ENCODE results near the gene ANO2.

The ANO2 gene

DNA sequence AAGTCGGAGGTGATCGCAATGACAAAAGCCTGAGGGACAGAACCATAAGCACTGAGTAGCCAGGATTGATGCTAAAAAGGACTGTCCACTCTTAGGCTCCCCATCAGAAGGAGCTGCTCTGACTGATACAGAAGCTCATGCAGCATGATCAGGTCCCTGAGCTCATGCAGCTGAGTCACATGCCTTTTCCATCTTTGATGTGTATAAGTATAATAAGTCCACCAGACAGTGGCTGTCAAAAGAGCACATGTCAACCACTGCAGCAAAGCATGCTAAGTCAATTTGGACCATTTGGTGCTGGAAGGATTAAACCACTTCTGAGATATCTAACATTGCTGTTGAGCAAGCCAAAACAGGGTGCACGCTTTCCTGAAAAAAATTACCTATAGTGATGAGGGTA lies 369.1 kb downstream of the ANO2 start:
- no peak for DNase-seq (ENCODE audit: extremely low spot score, insufficient read length, low read depth)
- no peak for FAIRE-seq

DNA sequence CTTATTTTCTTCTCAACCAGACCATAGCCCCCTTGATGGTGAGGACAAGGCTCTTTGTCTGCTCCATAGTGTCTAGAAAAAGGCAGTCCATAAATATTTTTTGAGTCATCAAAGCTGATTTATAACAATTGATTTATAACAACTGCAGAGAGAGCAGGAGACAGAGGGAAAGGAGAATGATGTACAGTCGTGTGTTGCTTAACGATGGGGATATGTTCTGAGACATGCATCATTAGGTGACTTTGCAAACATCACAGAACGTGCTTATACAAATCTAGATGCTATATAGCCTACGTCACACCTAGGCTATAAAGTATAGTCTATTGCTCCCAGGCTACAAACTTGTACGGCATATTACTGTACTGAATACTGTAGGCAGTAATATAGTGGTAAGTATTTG lies 369.8 kb downstream of the ANO2 start:
- DNase-seq (ENCODE audit: extremely low spot score, insufficient read length, low read depth) (no peak), FAIRE-seq (no peak)

DNA sequence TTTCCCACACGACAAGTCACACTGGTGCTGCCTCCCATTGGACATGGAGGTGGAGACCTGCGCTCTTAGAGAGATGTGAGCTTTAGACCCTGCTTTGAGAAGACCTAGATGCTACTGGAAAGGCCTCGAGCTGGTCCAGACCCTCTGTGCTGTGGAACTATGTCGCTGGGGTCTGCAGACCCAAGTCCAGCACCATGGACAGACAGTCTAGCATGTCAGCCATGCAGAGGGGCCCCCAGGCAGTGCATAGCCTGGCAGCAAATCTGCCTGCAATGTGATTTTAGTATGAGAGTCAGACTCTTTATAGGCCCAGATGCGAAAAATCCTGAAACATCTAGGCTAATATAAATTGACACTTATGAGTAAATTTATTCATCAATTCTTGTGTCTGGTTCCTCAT lies 371.7 kb downstream of the ANO2 start:
- DNase-seq (ENCODE audit: extremely low spot score, insufficient read length, low read depth) (no peak), FAIRE-seq (no peak)

DNA sequence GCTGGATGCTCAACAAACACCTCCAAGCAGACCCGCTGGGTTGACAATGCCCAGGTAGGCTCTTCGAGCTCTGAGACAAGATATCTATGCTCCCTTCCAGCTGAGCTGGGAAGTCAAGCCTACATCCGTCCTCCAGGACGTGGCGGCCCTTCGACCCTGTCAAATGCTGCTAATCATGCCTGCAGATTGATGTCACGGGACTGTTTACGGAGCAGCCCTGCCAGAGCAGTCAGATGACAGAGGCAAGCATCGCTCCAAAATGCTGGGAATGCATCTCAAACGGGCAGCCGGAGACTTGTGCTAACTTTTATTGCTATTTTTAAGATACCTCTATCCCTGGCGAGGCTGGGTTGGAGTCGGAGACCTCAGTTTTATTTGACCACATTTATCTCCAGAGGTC lies 373.9 kb downstream of the ANO2 start:
- FAIRE-seq: no peak
- DNase-seq (ENCODE audit: extremely low spot score, insufficient read length, low read depth): no peak

GRCh38 chr12:5570416-5570815 lies 374.6 kb downstream of the ANO2 start:
- DNase-seq (ENCODE audit: extremely low spot score, insufficient read length, low read depth) (no peak), FAIRE-seq (no peak)

DNA sequence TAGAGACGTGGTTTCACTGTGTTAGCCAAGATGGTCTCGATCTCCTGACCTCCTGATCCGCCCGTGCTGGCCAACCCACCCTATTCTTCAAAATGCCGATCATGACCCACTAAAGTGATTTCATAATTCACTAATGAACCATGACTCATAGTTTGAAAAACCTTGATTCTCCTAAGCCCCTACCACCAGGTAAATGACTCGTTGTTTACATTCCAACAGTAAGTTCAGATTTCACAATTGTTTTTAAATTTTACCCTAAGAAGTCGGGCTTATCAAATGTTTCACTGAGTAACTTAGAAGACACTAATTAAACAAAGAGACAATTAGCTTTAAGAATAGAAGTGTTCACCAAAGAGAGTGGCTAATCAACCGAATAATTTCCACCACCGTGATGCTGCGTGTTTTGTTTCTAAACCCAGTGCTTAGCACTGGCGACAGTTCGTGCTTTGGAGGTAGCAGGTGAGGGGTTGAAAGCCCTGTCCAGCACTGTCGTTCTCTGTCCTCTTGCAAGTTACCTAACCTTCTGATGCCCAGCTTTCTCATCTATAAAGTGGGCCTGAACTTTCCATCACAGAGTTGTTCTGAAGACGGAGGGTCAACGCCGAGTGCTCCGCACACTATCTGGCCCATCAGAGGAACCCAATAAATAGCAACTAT lies 376.6 kb downstream of the ANO2 start:
- FAIRE-seq: no peak

DNA sequence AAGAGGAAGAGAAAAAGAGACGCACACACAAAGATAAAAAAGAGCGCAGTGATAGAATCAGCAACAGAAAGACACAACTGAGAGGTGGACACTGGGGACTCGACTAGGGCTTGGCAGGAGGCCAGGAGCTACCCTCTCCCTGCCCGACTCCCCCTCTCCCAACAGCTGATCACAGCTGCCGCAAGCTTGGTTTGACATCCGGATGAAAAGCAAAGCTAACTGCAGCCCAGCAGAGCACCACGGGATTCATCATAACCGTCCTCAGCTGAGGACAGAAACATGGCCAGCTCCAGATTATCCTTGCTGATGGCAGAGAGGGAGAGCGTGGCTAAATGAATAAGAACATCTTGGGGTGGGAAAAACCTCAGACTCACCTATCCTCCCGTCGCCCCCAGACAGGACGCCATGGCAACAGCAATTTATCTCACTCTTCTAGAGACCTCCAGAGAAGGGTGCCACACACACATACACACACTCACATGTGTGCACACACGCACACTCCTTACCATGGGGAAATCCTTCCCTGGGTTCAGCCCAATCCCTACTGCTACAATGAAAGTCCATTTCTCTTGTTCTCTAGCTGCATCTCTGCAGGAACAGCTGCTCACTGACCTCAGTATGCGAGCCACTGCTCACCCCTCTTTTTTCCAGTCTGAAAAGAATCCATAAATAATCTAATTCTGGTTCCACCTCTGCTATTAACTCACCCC lies 377.9 kb downstream of the ANO2 start:
- no peak for FAIRE-seq
- DNase-seq (ENCODE audit: extremely low spot score, insufficient read length, low read depth): no peak

More for the DNA sequence above, 376.6 kb downstream of the ANO2 start:
- DNase-seq (ENCODE audit: extremely low spot score, insufficient read length, low read depth): no peak

GRCh38 chr12:5565933-5566599 lies 379.0 kb downstream of the ANO2 start:
- no peak for DNase-seq (ENCODE audit: extremely low spot score, insufficient read length, low read depth)
- FAIRE-seq: no peak

- DNase-seq (ENCODE audit: extremely low spot score, insufficient read length, low read depth) (no peak), FAIRE-seq (no peak)
Measured at GRCh38 chr12:5562581-5562980, 382.5 kb downstream of the ANO2 start.

- FAIRE-seq (no peak), DNase-seq (ENCODE audit: extremely low spot score, insufficient read length, low read depth) (no peak)
Measured at GRCh38 chr12:5561846-5562245, 383.2 kb downstream of the ANO2 start.

DNA sequence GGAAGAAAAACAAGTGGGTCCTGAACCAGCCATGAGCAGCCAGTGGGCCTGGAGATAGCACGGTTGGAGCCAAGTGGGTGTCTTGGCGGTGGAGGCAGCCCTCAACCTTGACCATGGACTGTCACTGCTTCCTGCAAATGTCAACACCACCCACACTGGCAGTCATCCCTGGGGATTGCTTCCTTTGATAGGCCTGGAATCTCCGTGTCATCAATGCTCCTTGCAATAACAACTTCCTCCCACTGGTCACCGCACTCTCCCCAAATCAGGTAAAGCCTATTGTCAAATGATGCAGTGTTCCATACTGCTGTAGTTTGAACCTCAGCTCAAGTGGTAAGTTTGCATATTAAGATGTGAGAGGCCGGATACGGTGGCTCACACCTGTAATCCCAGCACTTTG lies 384.0 kb downstream of the ANO2 start:
- no peak for DNase-seq (ENCODE audit: extremely low spot score, insufficient read length, low read depth)
- FAIRE-seq: no peak

DNA sequence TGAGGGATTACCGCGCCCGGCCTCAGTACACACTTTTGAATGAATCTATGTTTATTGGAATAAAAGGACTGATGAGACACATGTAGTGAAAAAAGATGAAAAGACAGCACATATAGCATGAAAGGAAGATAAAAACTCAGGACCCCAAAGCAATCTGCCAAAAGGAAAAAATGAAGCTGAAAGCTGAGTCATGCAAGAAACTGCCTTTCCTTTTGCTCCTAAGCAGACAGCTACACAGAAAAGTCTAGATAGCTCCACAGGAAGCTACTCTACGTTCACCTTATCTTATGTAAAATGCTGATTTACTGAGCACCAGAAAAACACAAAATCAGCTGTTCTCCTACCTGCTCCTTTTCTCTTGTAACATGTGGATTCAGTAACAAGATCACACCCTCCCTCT lies 384.8 kb downstream of the ANO2 start:
- FAIRE-seq: no peak
- DNase-seq (ENCODE audit: extremely low spot score, insufficient read length, low read depth): no peak

GRCh38 chr12:5557906-5558305 lies 387.2 kb downstream of the ANO2 start:
- FAIRE-seq: no peak
- no peak for DNase-seq (ENCODE audit: extremely low spot score, insufficient read length, low read depth)

DNA sequence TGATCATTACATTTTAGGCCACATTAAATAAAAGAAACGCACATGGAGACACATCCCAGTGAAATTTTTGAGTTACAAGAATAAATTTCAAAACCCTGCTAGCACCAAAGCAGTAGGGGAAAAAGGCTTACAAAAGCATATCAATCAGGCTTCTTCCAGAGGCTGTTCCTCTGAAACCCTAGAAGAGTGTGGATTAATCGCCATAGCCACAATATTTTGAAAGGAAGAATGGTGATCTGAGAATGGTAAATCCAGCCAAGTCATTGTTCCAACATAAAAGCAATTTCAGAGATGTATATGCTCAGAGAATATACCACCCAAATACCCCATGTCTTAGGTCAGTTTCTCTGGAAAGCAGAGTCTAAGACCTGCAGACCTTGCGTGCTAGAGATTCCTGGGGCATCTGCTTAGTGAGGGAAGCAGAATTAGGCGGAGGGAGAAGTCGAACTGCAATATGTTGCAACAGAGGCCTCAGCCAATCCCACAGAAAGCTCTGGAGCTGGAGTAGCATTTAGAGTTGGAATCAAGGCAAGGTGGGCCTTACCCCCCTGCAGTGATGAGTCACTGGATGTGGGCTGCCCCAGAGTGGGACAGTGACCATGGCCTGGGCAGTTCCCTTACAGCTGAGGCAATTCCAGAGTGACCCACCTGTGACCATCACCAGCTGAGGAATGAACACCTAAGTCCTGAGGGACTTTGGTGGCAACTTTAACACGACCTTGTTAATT lies 387.9 kb downstream of the ANO2 start:
- DNase-seq (ENCODE audit: extremely low spot score, insufficient read length, low read depth) (no peak), FAIRE-seq (no peak)

DNA sequence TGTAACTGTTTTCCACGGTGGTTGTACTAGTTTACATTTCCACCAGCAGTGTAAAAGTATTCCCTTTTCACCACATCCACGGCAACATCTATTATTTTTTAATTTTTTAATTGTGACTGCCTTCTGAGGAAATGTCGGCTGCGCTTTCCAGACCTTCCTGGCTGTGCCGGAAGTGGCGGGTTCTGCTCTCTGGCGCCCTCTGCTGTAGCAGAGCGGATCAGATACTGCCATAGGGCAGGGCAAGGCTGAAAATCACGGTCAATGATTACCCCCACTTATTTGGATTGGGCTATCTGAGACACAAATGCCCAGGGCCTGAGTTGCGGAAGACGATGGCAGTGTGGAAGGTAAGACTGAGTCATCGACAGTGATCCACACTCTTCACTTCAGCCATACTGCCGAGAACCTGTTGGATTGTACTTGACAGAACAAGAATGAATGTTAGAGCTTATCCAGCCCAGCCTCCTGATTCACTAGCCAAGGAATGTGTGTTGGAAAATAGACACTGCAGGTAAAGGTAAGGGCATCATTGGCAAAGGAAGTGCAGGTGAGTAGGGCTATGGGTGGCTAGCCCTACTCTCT lies 388.9 kb downstream of the ANO2 start:
- FAIRE-seq (no peak), DNase-seq (ENCODE audit: extremely low spot score, insufficient read length, low read depth) (no peak)

GRCh38 chr12:5554711-5555110 lies 390.3 kb downstream of the ANO2 start:
- FAIRE-seq (no peak), DNase-seq (ENCODE audit: extremely low spot score, insufficient read length, low read depth) (no peak)

DNA sequence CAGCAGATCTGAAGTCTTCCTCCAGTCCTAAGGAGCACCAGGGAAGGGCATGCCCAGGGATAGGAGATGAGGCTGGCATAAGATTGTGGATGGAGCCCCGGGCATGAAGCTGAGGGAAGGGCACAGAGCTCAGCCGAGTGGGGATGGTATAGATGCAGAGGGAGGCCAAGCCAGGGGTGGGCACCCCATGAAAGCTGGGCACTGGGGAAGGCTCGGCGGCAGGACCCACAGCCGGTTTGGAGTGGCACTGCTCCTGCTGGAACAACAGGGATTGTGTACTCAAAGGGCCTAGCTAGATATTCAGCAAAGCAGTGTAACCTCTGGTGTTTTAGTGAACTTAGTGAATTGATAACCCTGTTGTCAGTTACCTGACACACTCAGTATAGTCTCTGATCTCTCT lies 396.0 kb downstream of the ANO2 start:
- DNase-seq (ENCODE audit: extremely low spot score, insufficient read length, low read depth) (no peak), FAIRE-seq (no peak)

- DNase-seq (ENCODE audit: extremely low spot score, insufficient read length, low read depth) (no peak), FAIRE-seq (no peak)
Measured at GRCh38 chr12:5548152-5548943, 396.7 kb downstream of the ANO2 start.

- DNase-seq (ENCODE audit: extremely low spot score, insufficient read length, low read depth) (no peak), FAIRE-seq (no peak)
Measured at GRCh38 chr12:5546616-5547015, 398.4 kb downstream of the ANO2 start.

GRCh38 chr12:5537771-5538170 lies 407.3 kb downstream of the ANO2 start:
- no peak for DNase-seq (ENCODE audit: extremely low spot score, insufficient read length, low read depth)
- no peak for FAIRE-seq

Measured in GM18507 (cell line).